Kidney epithelial cell (primary cell): Measurements from ENCODE around the gene BCO1. TPM values are rescaled to one million over a fixed set of nuclear protein-coding genes. Genes with fewer than 3 reads are reported as not detected.

Experiments
- DNase-seq: peaks from one replicate; pipeline ENCODE4 v3.0.0-alpha.2; 2010; ENCODE audit warnings: low read depth
- H3K27me3 ChIP-seq: 2 replicates; pipeline ENCODE4 v1.6.0; 2011; ENCODE audit warnings: low read length; ENCODE audit not compliant: control insufficient read depth, insufficient read depth
- H3K36me3 ChIP-seq: 2 replicates; pipeline ENCODE4 v1.5.1; 2011; ENCODE audit warnings: low read length; ENCODE audit not compliant: control insufficient read depth, insufficient read depth
- H3K4me3 ChIP-seq: 2 replicates; pipeline ENCODE4 v1.5.1; 2011; ENCODE audit warnings: low read depth, mild to moderate bottlenecking, control low read depth, low read length
- CTCF ChIP-seq: IDR thresholded peaks from 2 replicates; pipeline ENCODE4 v1.5.1; 2011; ENCODE audit warnings: mild to moderate bottlenecking, moderate library complexity, low read length, control low read depth, inconsistent platforms; ENCODE audit not compliant: insufficient read depth, poor library complexity, severe bottlenecking
- total RNA-seq: library from RNA; depleted of rRNA; stranded (reverse); fragments of >200 nt; gene quantifications from 2 replicates; pipeline ENCODE4 v1.2.3, GENCODE V29; 2015

BCO1 gene
- total RNA-seq, 1 donor from 2014 or later = 0.13 TPM

DNA sequence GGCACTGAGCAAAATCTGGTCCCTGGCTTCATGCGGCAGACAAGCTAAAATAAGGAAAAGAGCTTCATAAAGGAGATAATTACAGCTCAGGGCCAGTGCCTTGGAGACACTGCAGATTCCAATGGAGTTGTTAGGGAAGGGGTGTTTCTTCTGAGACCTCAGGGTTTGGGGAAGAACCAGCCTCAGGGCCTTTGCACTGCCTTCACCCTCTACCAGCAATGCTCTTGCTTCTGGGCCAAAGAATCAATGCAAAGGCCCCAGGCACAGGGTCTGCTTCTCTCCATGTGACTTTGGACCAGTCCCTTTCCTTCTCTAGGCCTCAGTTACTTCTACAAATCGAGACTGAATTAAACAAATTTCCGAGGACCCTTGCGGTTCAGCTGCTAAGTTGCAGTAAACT is 40.0 kb downstream of the BCO1 start:
- H3K36me3 ChIP-seq = no peaks in the 10 kb centered on the region
- H3K27me3 ChIP-seq = no peaks in the 10 kb centered on the region
- no peak for DNase-seq
- TF ChIP-seq CTCF = no peak
- no peak overlapping the region for H3K4me3 ChIP-seq

DNA sequence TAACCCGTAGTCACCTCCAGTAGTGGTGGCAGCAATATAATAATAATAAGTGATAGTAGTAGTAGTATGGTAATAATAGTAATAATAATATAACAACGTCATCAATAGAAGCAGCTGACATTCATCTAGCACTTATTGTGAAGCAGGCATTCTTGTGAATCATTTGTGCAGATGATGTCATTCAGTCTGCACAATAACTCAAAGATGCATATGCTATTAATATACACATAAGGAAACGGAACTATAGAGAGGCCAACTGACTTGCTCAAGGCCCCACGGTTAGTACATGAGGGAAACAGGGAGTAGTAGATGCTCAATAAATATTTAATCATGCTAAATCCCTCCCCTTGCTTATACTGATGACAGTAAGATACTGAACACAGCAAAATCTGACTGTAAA is 40.9 kb downstream of the BCO1 start:
- no peak overlapping the region for H3K4me3 ChIP-seq
- H3K36me3 ChIP-seq = no peaks in the 10 kb centered on the region
- no peak for DNase-seq
- no peaks in the 10 kb centered on the region for H3K27me3 ChIP-seq
- no peak for TF ChIP-seq CTCF

DNA sequence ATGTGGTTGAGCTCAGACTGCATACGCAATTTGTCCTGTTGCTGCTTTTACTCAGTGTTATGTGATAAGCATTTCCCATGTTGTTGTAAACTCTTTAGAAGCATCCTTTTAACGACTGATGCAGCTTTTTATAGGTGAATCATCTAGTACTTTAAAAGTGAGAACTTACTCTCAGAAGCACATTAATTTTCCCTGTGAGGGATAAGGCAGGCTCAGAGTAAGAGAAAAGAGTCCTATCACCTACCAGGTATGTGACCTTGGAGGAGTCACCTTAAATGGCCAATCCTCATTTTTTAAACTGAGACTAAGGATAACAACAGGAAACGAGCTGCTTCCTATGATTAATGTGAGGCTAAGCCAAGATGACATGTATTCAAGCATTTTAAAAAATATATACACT is 41.9 kb downstream of the BCO1 start:
- no peak for DNase-seq
- Histone ChIP-seq H3K4me3 (no peak overlapping the region), H3K27me3 (no peaks in the 10 kb centered on the region), H3K36me3 (no peaks in the 10 kb centered on the region)
- no peak for TF ChIP-seq CTCF

- DNase-seq = no peak
- Histone ChIP-seq H3K27me3 (no peaks in the 10 kb centered on the region), H3K36me3 (no peaks in the 10 kb centered on the region), H3K4me3 (no peak overlapping the region)
- TF ChIP-seq CTCF = no peak
Observed at GRCh38 chr16:81283044-81283443, 44.6 kb downstream of the BCO1 start.

DNA sequence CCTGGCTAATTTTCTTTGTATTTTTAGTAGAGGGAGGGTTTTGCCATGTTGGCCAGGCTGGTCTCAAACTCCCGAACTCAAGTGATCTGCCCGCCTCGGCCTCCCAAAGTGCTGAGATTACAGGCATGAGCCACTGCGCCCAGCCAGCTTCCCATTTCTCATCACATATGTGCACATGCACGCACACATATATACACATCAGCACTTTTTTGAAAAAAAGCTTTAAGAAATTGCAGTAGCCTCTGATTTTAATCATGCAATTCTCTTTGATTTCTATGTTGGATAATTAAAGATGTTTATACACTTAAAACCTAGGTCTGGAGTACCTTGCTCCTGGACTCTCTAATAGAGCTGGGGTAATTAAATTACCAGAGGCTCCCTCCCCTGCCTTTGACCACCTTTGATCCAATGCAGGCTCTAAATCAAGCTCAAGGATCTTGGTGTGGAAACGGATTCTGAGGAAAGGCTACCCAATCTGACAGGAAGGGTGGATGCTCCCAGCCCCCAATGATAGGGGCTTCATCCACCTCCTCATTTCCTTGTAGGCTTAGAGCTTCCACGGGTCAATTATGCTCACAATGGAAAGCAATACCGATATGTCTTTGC is 46.6 kb downstream of the BCO1 start:
- no peak overlapping the region for H3K4me3 ChIP-seq
- H3K36me3 ChIP-seq = no peaks in the 10 kb centered on the region
- no peaks in the 10 kb centered on the region for H3K27me3 ChIP-seq
- no peak for DNase-seq
- TF ChIP-seq CTCF = no peak

- no peaks in the 10 kb centered on the region for H3K36me3 ChIP-seq
- no peak for TF ChIP-seq CTCF
- H3K4me3 ChIP-seq = no peak overlapping the region
- DNase-seq = no peak
- no peaks in the 10 kb centered on the region for H3K27me3 ChIP-seq
Observed at GRCh38 chr16:81286190-81286589, 47.7 kb downstream of the BCO1 start.
